ENCODE results near the gene TLR1. TPM values are rescaled to one million over a fixed set of nuclear protein-coding genes. Genes with fewer than 3 reads are reported as not detected.

TLR1 gene
- total RNA-seq, 1 donor from 2014 or later: 0.26 TPM

DNA sequence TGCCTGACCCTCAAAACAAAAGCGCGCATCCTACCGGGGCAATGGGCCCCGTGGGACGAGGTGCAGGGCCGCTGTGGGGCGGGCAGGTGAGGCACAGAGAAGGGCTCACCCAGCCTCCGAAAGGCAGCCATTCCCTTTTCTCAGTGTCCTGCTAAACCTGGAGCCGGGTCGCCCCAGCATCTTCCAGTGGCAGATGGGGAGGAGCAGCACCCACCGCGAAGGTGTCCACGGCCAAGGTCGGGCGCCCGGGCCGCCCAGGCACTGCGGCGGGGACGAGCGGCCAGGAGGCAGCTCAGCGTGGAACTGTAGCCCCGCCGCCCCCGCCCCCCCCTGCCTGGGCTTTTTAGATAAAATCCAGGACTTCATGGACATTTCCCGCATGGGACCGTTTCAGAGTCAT lies 19.2 kb upstream of the TLR1 start:
- Histone ChIP-seq H3K36me3 (ENCODE audit: control insufficient read depth, insufficient read depth, low read length) (no peaks in the 10 kb centered on the region), H3K27me3 (ENCODE audit: control insufficient read depth, insufficient read depth, low read length) (no peaks in the 10 kb centered on the region), H3K4me3 (ENCODE audit: low read depth, low read length) (no peak overlapping the region)
- TF ChIP-seq, protein P1, sequence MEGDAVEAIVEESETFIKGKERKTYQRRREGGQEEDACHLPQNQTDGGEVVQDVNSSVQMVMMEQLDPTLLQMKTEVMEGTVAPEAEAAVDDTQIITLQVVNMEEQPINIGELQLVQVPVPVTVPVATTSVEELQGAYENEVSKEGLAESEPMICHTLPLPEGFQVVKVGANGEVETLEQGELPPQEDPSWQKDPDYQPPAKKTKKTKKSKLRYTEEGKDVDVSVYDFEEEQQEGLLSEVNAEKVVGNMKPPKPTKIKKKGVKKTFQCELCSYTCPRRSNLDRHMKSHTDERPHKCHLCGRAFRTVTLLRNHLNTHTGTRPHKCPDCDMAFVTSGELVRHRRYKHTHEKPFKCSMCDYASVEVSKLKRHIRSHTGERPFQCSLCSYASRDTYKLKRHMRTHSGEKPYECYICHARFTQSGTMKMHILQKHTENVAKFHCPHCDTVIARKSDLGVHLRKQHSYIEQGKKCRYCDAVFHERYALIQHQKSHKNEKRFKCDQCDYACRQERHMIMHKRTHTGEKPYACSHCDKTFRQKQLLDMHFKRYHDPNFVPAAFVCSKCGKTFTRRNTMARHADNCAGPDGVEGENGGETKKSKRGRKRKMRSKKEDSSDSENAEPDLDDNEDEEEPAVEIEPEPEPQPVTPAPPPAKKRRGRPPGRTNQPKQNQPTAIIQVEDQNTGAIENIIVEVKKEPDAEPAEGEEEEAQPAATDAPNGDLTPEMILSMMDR (IDR thresholded peaks at IDR 0.05; ENCODE audit: insufficient read depth, low read length, severe bottlenecking): no peak
- no peak for DNase-seq (ENCODE audit: low read depth)
- no peak for FAIRE-seq

DNA sequence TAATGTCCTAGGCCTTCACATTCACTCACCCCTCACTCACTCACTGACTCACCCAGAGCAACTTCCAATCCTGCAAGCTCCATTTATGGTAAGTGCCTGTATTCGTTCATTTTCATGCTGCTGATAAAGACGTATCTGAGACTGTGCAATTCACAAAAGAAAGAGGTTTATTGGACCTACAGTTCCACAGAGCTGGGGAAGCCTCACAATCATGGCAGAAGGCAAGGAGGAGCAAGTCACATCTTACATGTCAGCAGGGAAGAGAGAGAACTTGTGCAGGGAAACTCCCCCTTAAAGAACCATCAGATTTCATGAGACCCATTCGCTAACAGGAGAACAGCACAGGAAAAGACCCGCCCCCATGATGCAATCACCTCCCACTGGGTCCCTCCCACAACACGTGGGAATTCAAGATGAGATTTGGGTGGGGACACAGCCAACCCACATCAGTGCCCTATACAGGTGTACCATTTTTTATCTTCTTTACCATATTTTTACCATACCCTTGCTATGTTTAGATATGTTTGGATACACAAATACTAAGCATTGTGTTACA lies 18.2 kb upstream of the TLR1 start:
- H3K27me3 ChIP-seq (ENCODE audit: control insufficient read depth, insufficient read depth, low read length): no peaks in the 10 kb centered on the region
- H3K4me3 ChIP-seq (ENCODE audit: low read depth, low read length): no peak overlapping the region
- DNase-seq (ENCODE audit: low read depth) (no peak), FAIRE-seq (no peak)
- no peaks in the 10 kb centered on the region for H3K36me3 ChIP-seq (ENCODE audit: control insufficient read depth, insufficient read depth, low read length)
- TF ChIP-seq, protein P1 (IDR thresholded peaks at IDR 0.05; ENCODE audit: insufficient read depth, low read length, severe bottlenecking): no peak

DNA sequence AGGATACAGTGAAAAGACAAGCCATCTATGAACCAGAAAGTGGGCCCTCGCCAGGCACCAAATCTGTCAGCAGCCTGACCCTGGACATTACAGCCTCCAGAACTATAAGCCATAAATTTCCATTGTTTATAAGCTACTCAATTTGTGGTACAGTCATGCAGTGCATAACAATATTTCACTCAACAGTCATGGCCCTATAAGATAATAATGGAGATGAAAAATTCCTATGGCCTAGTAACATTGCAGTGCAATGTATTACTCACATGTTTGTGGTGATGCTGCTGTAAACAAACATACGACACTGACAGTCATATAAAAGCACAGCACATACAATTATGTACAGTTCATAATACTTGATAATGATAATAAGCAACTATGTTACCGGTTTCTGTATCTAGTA lies 17.1 kb upstream of the TLR1 start:
- no peak for FAIRE-seq
- DNase-seq (ENCODE audit: low read depth): no peak

DNA sequence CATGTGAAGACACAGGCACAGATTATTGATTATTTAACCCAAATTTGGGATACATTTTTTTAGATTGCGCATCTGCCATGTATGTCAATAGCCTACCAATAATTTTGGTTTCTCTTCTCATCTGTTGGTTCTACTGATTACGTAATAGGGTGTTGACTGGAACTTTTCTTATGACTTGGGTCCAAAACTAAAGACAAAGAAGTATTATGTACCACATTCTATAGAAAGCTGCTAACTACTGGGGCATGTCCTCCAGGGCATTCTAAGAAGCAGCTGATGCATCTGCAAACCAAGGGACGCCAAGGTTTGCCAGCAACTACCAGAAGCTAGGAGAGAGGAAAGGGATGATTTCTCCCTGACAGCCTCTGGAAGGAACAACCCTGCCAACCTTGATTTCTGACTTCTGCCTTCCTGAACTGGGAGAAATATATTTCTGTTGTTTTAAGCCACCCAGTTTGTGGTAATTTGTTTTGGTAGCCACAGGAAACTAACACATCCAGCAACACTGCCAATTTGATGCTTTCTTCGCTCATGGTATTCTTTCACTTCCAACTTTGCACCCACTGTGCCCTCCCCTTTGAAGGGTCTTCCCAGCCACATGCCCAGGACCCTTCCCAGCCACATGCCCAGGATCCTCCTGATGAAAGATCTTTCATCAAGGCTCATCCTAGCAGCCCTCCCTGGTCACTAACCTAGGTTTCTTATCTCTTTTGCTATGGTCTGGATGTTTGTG lies 15.9 kb upstream of the TLR1 start:
- FAIRE-seq (no peak), DNase-seq (ENCODE audit: low read depth) (no peak)
- Histone ChIP-seq H3K27me3 (ENCODE audit: control insufficient read depth, insufficient read depth, low read length) (no peaks in the 10 kb centered on the region), H3K36me3 (ENCODE audit: control insufficient read depth, insufficient read depth, low read length) (no peaks in the 10 kb centered on the region), H3K4me3 (ENCODE audit: low read depth, low read length) (no peak overlapping the region)
- TF ChIP-seq, protein P1 (IDR thresholded peaks at IDR 0.05; ENCODE audit: insufficient read depth, low read length, severe bottlenecking): no peak

More for the DNA sequence above, 17.1 kb upstream of the TLR1 start:
- Histone ChIP-seq H3K4me3 (ENCODE audit: low read depth, low read length) (no peak overlapping the region), H3K36me3 (ENCODE audit: control insufficient read depth, insufficient read depth, low read length) (no peaks in the 10 kb centered on the region), H3K27me3 (ENCODE audit: control insufficient read depth, insufficient read depth, low read length) (no peaks in the 10 kb centered on the region)
- TF ChIP-seq, protein P1 (IDR thresholded peaks at IDR 0.05; ENCODE audit: insufficient read depth, low read length, severe bottlenecking): no peak

DNA sequence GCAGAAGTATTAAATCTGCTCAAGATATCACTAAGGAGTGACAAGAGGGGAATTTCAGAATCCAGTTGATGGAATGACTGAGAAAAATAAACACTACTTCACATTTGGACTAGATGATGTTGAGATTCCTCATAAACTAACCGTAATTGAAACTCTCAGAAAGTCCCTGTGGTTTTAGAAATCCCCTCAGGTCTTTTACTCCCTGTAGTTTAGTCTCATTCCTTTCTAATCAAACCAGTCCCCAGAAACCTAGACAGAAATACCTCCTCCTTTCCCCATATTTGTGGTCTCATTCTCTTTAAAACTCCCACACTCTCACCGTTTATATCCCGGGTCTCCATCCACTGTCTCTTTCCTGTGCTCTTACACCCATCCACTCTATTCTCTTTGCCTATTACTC lies 15.0 kb upstream of the TLR1 start:
- no peak overlapping the region for H3K4me3 ChIP-seq (ENCODE audit: low read depth, low read length)
- no peak for DNase-seq (ENCODE audit: low read depth)

More for the DNA sequence above, 15.0 kb upstream of the TLR1 start:
- no peaks in the 10 kb centered on the region for H3K27me3 ChIP-seq (ENCODE audit: control insufficient read depth, insufficient read depth, low read length)
- no peaks in the 10 kb centered on the region for H3K36me3 ChIP-seq (ENCODE audit: control insufficient read depth, insufficient read depth, low read length)
- no peak for FAIRE-seq
- TF ChIP-seq, protein P1 (IDR thresholded peaks at IDR 0.05; ENCODE audit: insufficient read depth, low read length, severe bottlenecking): no peak
